Kidney capillary endothelial cell (primary cell): ENCODE data around the gene MCM10.
A peak's percentile ranks its signal among the peaks of the same experiment; 100 is the strongest.
"Not testable (repeated sequence)": the region's sequence is repeated elsewhere in the genome, so short reads cannot be mapped to it uniquely, and the experiment has no call there.

Experiments used
- DNase-seq: peaks from one replicate; pipeline ENCODE4 v3.0.0-alpha.2; 2018; ENCODE audit warnings: low spot score

MCM10 gene

GRCh38 chr10:13160934-13161856 is at the start of gene MCM10:
TSS of gene MCM10 (plus strand) at chr10:13161558. CDS start at chr10:13164203, 2,645 bp downstream.
- DNase-seq, result peak; percentile 99

- no peak for DNase-seq
These were observed 47.8 kb upstream of the MCM10 start for GRCh38 chr10:13113544-13113943.

GRCh38 chr10:13115832-13116803 is 45.2 kb upstream of the MCM10 start:
- peak; percentile 4 for DNase-seq

- DNase-seq, result no peak
These were observed 43.2 kb upstream of the MCM10 start for GRCh38 chr10:13117841-13118783.

- no peak for DNase-seq
These were observed 42.5 kb upstream of the MCM10 start for GRCh38 chr10:13118784-13119410.

GRCh38 chr10:13120786-13121499 is 40.4 kb upstream of the MCM10 start:
- no peak for DNase-seq

GRCh38 chr10:13121500-13121854 is 39.9 kb upstream of the MCM10 start:
- no peak for DNase-seq

- DNase-seq, result no peak
These were observed 24.7 kb upstream of the MCM10 start for GRCh38 chr10:13136651-13137050.

- no peak for DNase-seq
These were observed 22.2 kb upstream of the MCM10 start for GRCh38 chr10:13139150-13139549.

- no peak for DNase-seq
These were observed 21.7 kb upstream of the MCM10 start for GRCh38 chr10:13139676-13140075.

GRCh38 chr10:13140627-13141190 is 20.6 kb upstream of the MCM10 start:
- DNase-seq, result no peak

- no peak for DNase-seq
These were observed 17.6 kb upstream of the MCM10 start for GRCh38 chr10:13143766-13144165.

- no peak for DNase-seq
These were observed 16.5 kb upstream of the MCM10 start for GRCh38 chr10:13144814-13145213.

GRCh38 chr10:13146379-13146778 is 15.0 kb upstream of the MCM10 start:
- no peak for DNase-seq

GRCh38 chr10:13147161-13147560 is 14.2 kb upstream of the MCM10 start:
- no peak for DNase-seq

- no peak for DNase-seq
These were observed 9.1 kb upstream of the MCM10 start for GRCh38 chr10:13152296-13152695.

- DNase-seq, result not testable (repeated sequence)
These were observed 5.5 kb upstream of the MCM10 start for GRCh38 chr10:13155860-13156259.

- no peak for DNase-seq
These were observed 3.0 kb upstream of the MCM10 start for GRCh38 chr10:13158401-13158800.

GRCh38 chr10:13161857-13162271 is 506 bp downstream of the MCM10 start:
- DNase-seq, result peak; percentile 18

GRCh38 chr10:13163859-13164258 is 2.5 kb downstream of the MCM10 start:
- DNase-seq, result no peak
